ENCODE measurements around the gene SENP8. TPM values are rescaled to one million over a fixed set of nuclear protein-coding genes. Genes with fewer than 3 reads are reported as not detected.
A peak's percentile ranks its signal among the peaks of the same experiment; 100 is the strongest.

SENP8 gene
- total RNA-seq, 1 experiment from 2014 or later = 3.4 TPM

DNA sequence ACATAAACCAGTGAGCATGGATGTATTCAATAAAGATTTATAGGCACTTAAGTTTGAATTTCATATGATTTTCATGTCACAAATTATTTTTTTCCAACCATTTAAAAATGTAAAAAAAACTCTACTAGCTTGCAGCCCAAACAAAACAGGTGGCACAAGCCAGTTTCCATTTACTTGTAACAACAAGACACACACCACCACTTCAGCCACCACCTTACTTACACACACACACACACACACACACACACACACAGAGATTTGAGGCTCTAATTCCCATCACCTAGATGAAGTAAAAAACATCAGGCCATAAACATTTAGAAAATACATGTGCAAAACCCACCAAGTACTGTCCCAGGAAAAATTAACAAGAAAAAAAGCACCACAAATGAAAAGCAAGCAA is 25.5 kb upstream of the SENP8 start:
- DNase-seq = no peak
- CTCF ChIA-PET = interaction anchor here (0.6 to 1.2 kb wide), 2 partner anchors 16 to 64 kb away, joined by 3 to 8 read pairs; no protein-coding TSS in a partner anchor
- no TSS peak for BruUV-seq (replicated peaks)
- Mint-ChIP-seq H3K27me3 (ENCODE audit: insufficient read depth, unreplicated experiment) (no peaks in the 10 kb centered on the region), H3K4me3 (ENCODE audit: unreplicated experiment) (peak overlapping the region; percentile 10), H3K4me1 (ENCODE audit: low read depth, unreplicated experiment) (peaks cover 34% of the 10 kb centered on the region), H3K9me3 (ENCODE audit: unreplicated experiment) (no peaks in the 10 kb centered on the region), H3K27ac (ENCODE audit: unreplicated experiment) (peak overlapping the region; percentile 49), H3K36me3 (ENCODE audit: insufficient read depth, unreplicated experiment) (peaks cover 20% of the 10 kb centered on the region)
- Histone ChIP-seq H3K9me3 (no peaks in the 10 kb centered on the region), H3K4me3 (ENCODE audit: low read depth, low read length) (no peak overlapping the region), H3K36me3 (ENCODE audit: control insufficient read depth, insufficient read depth, low read length) (no peaks in the 10 kb centered on the region; the same call in 1 of the 2 replicates), H3K27me3 (replicated peaks; ENCODE audit: control insufficient read depth, insufficient read depth, low read length) (no peaks in the 10 kb centered on the region), H3K4me1 (peaks cover 15% of the 10 kb centered on the region)
- intact Hi-C loops (cut with micrococcal nuclease; ENCODE audit: unreplicated experiment) = no loop called here
- POLR2A ChIA-PET = interaction anchor here (1.3 kb wide), 1 partner anchor 25 kb away, joined by 7 read pairs; the partner anchor contains the start of genes MYO9A and SENP8
- TF ChIP-seq, protein P1, sequence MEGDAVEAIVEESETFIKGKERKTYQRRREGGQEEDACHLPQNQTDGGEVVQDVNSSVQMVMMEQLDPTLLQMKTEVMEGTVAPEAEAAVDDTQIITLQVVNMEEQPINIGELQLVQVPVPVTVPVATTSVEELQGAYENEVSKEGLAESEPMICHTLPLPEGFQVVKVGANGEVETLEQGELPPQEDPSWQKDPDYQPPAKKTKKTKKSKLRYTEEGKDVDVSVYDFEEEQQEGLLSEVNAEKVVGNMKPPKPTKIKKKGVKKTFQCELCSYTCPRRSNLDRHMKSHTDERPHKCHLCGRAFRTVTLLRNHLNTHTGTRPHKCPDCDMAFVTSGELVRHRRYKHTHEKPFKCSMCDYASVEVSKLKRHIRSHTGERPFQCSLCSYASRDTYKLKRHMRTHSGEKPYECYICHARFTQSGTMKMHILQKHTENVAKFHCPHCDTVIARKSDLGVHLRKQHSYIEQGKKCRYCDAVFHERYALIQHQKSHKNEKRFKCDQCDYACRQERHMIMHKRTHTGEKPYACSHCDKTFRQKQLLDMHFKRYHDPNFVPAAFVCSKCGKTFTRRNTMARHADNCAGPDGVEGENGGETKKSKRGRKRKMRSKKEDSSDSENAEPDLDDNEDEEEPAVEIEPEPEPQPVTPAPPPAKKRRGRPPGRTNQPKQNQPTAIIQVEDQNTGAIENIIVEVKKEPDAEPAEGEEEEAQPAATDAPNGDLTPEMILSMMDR (IDR thresholded peaks at IDR 0.05; ENCODE audit: insufficient read depth in 1 of 2, low read depth in 1 of 2, low read length in 1 of 2, severe bottlenecking in 1 of 2, unreplicated experiment in 1 of 2) = no peak

DNA sequence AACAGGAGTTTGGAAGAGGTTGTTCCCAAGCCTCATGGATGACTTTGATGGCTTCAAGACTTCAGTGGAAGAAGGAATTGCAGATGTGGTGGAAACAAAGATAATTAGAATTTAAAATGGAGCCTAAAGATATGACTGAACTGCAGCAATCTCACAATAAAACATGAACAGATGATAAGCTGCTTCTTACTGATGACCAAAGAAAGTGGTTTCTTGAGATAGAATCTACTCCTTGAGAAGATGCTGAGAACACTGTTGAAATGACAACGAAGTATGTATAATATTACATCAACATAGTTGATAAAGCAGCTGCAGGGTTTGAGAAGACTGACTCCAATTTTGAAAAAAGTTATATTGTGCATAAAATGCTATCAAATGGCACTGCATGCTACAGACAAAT is 21.4 kb upstream of the SENP8 start:
- Histone ChIP-seq H3K4me3 (ENCODE audit: low read depth, low read length) (no peak overlapping the region), H3K27me3 (replicated peaks; ENCODE audit: control insufficient read depth, insufficient read depth, low read length) (no peaks in the 10 kb centered on the region), H3K4me1 (peaks cover 15% of the 10 kb centered on the region), H3K9me3 (no peaks in the 10 kb centered on the region), H3K36me3 (ENCODE audit: control insufficient read depth, insufficient read depth, low read length) (no peaks in the 10 kb centered on the region; the same call in 1 of the 2 replicates)
- no peak overlapping the region for H3K27ac Mint-ChIP-seq (ENCODE audit: unreplicated experiment)
- H3K4me1 Mint-ChIP-seq (ENCODE audit: low read depth, unreplicated experiment) = peaks cover 29% of the 10 kb centered on the region
- no TSS peak for BruUV-seq (replicated peaks)
- TF ChIP-seq, protein P1 (IDR thresholded peaks at IDR 0.05; ENCODE audit: insufficient read depth in 1 of 2, low read depth in 1 of 2, low read length in 1 of 2, severe bottlenecking in 1 of 2, unreplicated experiment in 1 of 2) = no peak
- DNase-seq = no peak
- no peaks in the 10 kb centered on the region for H3K27me3 Mint-ChIP-seq (ENCODE audit: insufficient read depth, unreplicated experiment)
- ChIA-PET CTCF (no interaction called here), POLR2A (no interaction called here)
- intact Hi-C loops (cut with micrococcal nuclease; ENCODE audit: unreplicated experiment) = no loop called here
- no peak overlapping the region for H3K4me3 Mint-ChIP-seq (ENCODE audit: unreplicated experiment)
- H3K36me3 Mint-ChIP-seq (ENCODE audit: insufficient read depth, unreplicated experiment) = peaks cover 14% of the 10 kb centered on the region
- H3K9me3 Mint-ChIP-seq (ENCODE audit: unreplicated experiment) = no peaks in the 10 kb centered on the region

DNA sequence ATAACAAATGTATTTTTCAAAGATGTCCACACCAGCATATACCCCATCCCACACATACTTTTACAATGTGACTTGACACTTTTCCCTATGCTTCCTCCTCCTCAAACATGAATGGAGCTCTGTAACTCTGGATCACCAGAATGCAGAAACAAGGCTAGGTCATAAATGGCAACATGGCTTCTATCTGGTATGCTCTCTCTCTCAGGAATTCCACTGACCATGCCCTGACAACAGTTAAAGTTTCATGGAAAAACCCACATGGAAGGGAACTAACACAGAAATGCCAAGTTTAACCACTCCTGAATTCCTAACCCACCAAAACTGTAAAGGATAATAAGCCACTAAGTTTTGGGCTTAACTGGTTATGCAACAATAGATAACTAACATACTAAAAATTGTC is 20.2 kb upstream of the SENP8 start:
- no TSS peak for BruUV-seq (replicated peaks)
- ChIA-PET POLR2A (no interaction called here), CTCF (interaction anchor here (0.6 kb wide), 1 partner anchor 11 kb away, joined by 5 read pairs; no protein-coding TSS in a partner anchor)
- TF ChIP-seq, protein P1 (IDR thresholded peaks at IDR 0.05; ENCODE audit: insufficient read depth in 1 of 2, low read depth in 1 of 2, low read length in 1 of 2, severe bottlenecking in 1 of 2, unreplicated experiment in 1 of 2) = no peak
- DNase-seq = no peak
- intact Hi-C loops (cut with micrococcal nuclease; ENCODE audit: unreplicated experiment) = no loop called here
- Mint-ChIP-seq H3K4me1 (ENCODE audit: low read depth, unreplicated experiment) (peaks cover 26% of the 10 kb centered on the region), H3K27me3 (ENCODE audit: insufficient read depth, unreplicated experiment) (no peaks in the 10 kb centered on the region), H3K4me3 (ENCODE audit: unreplicated experiment) (no peak overlapping the region), H3K27ac (ENCODE audit: unreplicated experiment) (no peak overlapping the region), H3K36me3 (ENCODE audit: insufficient read depth, unreplicated experiment) (peaks cover 12% of the 10 kb centered on the region), H3K9me3 (ENCODE audit: unreplicated experiment) (no peaks in the 10 kb centered on the region)
- Histone ChIP-seq H3K27me3 (replicated peaks; ENCODE audit: control insufficient read depth, insufficient read depth, low read length) (no peaks in the 10 kb centered on the region), H3K4me3 (ENCODE audit: low read depth, low read length) (no peak overlapping the region), H3K9me3 (no peaks in the 10 kb centered on the region), H3K36me3 (ENCODE audit: control insufficient read depth, insufficient read depth, low read length) (no peaks in the 10 kb centered on the region; the same call in 1 of the 2 replicates), H3K4me1 (peaks cover 11% of the 10 kb centered on the region)

Data from Caco-2 (cell line).